ENCODE data around the gene TNFRSF1A.

TNFRSF1A gene

DNA sequence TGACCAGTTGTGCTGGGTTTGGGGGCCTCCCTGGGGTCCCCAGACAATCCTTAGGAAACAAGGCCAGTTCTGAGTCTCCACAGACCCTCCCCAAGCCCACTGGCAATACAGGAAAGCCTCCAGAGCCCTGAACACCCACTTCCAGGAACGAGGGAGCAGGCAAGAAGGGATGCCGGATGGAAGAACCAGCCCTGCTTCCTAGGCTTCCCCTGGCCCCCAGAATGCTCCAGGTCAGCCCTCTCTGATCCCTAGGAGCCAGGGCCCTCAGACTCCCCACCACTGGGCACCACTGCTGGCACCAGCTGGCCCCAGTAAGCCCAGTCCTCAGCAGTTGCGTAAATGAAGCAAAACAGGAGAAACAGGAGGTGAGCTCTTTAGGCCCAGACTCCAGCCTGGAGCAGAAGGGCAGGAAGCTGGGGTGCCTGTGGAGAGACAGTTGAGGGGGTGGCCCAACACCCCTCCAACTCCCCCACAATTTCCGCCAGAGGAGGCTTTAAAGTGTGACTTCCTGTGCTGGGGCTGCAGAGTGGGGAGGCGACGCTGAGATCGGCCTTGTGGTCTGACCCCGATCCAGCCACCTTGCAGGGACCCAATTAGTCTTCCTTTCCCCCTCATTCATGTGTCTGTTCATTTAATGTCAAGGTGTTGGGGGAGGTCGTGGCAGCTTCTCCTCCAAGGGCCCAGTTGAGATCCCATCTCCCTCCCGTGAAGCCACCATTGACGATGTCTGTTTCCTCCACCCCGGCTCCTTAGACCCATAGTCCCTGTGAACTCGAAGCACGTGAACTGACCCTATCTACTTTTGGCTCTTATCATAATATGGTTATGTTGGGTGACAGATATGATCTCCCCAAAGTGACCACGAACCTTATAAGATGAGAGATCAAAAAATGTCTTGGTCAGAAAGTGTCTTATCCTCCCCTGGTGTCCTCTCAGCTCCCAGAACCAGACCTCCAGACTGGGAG is 4.7 kb downstream of the TNFRSF1A start:
- DNase-seq (ENCODE audit: low spot score) = peak; percentile 36

DNA sequence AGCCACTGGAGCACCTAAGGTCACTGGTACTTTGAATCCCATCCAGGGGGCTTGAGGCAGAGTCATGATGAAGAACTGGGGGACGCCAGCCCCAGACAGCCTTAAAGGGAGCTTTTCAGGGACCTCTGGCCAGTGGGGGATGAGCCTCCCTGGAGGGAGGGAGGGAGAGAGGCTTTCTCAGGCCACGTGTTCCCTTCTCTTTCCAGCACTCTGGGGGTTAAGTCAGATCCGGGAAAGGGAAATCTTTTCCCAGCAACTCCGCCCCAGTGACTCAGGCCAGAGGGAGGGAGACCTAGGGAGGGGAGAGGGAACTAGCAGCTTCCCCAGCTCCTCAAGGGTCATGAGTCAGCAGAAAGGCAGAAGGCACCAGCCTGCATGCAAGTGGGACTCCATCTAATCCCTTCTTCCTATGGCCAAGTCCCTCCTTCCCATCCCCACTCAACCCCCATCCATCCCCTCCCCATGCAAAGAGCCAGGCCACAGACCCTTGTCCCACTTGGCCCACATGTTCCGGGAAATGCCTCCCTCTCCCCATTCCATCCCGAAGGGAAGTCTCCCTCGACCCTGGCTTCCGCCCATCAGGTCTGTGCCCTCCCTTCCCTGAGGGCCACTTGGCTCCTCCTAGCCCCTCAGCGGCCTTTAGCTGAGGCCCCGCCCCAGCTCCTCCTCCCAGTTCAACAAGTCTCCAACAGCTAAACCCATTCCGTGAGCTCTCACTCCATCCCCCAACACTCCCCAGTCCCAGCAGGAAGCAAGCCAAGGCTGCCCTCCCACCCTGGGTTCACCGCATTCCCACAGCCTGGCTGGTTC is 5.6 kb downstream of the TNFRSF1A start:
- peak; percentile 95 for DNase-seq (ENCODE audit: low spot score)

GRCh38 chr12:6335451-6336078 is 6.3 kb downstream of the TNFRSF1A start:
- peak; percentile 84 for DNase-seq (ENCODE audit: low spot score)

DNA sequence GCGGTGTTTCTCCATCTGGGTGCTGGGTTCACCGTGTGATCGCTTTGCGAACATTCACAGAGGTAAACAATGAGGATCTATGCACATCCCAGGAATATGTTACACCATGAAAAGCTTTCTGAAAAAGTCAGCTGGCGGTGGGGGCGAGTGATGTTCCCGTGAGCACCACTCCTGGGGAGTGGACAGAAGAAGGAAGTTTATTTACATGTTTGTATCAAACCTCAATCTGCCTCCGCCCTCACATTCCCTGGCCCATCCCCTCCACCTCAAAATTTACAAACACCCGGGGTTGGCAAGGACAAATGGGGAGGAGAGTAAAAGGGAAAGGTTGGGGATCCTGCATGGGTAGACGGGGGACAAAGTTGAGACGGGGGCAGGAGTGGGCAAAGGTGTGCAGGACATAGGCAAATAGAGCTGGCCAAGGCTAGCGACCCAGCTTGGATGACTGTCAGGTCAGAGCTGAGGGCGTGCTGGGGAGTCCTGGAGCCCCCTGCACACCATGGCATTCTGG is 6.9 kb downstream of the TNFRSF1A start:
- DNase-seq (ENCODE audit: low spot score) = no peak

GRCh38 chr12:6334359-6334758 is 7.5 kb downstream of the TNFRSF1A start:
- no peak for DNase-seq (ENCODE audit: low spot score)

DNA sequence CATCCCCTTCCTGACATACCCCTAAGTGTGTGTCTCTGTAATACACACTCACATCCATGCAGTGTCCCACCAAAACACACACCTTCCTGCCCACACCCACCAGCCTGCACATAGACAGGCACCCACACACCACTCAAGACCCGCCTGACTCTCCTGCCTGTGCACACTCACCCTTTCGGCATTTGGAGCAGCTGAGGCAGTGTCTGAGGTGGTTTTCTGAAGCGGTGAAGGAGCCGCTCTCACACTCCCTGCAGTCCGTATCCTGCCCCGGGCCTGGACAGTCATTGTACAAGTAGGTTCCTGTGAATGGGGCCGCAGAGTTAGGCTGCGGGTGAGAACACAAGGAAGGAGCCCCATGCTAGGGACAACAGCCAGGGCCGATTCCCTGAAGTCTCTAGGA is 8.3 kb downstream of the TNFRSF1A start:
- peak; percentile 68 for DNase-seq (ENCODE audit: low spot score)

DNA sequence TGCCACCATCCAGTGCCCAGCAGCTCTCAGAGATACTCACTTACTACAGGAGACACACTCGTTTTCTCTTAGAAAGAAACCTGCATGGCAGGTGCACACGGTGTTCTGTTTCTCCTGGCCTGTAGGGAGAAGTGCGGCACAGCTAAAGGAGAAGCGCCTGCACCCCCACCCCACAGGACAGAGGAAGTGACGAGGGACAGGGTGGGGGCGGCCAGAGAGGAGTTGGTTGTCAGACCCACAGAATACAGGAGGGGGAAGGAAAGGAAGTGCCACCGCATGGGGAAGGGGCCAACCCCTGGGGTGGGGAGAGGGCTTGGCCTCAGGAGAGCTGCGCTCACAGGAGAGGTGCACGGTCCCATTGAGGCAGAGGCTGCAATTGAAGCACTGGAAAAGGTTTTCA is 8.8 kb downstream of the TNFRSF1A start:
- no peak for DNase-seq (ENCODE audit: low spot score)

DNA sequence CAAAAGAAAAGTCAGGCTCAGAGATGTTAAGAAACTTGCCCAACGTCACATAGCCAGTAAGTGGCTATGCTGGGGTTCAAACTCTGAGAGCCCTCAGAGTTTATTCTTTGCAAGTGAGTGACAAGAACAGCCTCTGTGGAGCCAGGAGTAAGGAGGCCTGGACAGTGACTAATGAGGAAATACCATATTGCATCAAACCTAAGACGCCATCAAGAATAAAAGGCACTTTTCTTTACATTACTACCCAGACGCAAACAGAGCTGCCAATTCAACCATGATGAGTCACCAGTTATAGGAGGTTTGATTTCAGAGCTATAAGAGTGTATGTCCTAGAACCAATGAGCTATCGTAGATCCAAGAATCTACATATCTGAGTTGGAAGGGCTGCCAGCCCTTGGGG is 9.4 kb downstream of the TNFRSF1A start:
- no peak for DNase-seq (ENCODE audit: low spot score)

- no peak for DNase-seq (ENCODE audit: low spot score)
Observed at GRCh38 chr12:6330999-6331714, 10.7 kb downstream of the TNFRSF1A start.

GRCh38 chr12:6330192-6330591 is 11.7 kb downstream of the TNFRSF1A start:
- DNase-seq (ENCODE audit: low spot score) = no peak

DNA sequence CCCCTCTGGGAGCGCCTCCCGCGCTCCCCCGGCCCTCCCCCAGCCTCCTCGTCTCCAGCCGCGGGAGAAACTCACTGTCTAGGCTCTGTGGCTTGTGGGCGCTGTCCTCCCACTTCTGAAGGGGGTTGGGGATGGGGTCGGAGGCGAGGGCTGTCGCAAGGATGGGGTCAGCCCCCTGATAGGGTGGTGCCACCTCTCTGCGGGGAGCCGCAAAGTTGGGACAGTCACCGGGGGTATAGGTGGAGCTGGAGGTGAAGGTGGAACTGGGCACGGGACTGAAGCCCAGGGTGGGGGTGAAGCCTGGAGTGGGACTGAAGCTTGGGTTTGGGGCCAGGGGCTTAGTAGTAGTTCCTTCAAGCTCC is 12.2 kb downstream of the TNFRSF1A start:
- no peak for DNase-seq (ENCODE audit: low spot score)

DNA sequence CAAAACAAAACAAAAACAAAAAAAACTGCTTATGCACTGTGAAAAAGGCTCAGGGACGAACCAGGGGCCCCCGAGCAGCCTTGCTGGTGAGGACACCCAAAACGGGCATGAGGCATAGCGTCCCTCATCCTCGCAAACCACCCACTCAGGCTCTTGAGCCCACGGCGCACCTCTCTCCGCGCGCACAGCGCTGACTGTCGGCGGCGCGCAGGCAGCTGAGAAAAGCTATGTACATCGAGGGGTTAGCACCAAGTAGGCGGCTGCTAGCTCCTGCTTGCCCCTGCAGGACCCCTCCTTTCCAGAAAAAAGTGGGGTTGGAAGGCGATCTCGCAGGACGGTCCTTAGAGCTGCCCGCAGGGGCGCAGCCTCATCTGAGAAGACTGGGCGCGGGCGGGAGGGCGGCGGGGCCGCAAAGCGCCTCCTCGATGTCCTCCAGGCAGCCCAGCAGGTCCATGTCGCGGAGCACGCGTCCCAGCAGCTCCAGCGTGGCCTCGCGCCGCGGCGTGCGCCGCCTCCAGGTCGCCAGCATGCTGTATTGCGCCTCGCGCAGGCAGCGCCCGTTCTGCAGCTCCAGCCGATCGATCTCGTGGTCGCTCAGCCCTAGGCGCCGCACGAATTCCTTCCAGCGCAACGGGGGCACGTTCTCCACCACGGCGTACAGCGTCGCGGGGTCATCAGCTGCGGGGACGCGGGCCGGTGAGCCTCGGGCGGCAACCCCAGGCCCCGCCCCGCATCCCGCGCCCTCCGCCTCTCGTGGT is 12.8 kb downstream of the TNFRSF1A start:
- no peak for DNase-seq (ENCODE audit: low spot score)

GRCh38 chr12:6328045-6328779 is 13.7 kb downstream of the TNFRSF1A start:
- DNase-seq (ENCODE audit: low spot score) = no peak

DNA sequence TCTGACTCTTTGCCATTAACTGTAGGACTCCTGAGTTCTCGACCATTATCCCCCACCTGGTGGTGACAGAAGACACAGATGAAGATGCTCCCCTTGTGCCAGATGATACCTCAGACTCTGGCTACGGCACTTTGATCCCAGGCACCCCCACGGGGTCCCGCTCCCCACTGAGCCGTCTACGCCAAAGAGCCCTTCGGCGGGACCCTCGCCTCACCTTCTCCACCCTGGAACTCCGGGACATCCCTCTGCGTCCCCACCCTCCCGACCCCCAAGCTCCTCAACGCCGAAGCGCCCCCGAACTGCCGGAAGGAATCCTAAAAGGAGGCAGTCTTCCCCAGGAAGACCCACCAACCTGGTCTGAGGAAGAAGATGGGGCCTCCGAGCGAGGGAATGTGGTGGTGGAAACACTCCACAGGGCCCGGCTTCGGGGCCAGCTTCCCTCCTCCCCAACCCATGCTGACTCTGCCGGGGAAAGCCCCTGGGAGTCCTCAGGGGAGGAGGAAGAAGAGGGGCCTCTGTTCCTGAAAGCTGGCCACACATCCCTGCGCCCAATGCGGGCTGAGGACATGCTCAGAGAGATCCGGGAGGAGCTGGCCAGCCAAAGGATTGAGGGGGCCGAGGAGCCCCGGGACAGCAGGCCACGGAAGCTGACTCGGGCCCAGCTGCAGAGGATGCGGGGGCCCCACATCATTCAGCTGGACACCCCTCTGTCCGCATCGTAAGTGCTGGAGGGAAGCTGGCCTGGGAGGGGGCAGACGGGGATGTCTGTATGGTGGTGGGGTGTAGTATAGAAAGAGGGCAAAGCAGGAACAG is 14.4 kb downstream of the TNFRSF1A start:
- no peak for DNase-seq (ENCODE audit: low spot score)

GRCh38 chr12:6326316-6327228 is 15.3 kb downstream of the TNFRSF1A start:
- peak; percentile 71 for DNase-seq (ENCODE audit: low spot score)

GRCh38 chr12:6324936-6325750 is 16.7 kb downstream of the TNFRSF1A start:
- no peak for DNase-seq (ENCODE audit: low spot score)

DNA sequence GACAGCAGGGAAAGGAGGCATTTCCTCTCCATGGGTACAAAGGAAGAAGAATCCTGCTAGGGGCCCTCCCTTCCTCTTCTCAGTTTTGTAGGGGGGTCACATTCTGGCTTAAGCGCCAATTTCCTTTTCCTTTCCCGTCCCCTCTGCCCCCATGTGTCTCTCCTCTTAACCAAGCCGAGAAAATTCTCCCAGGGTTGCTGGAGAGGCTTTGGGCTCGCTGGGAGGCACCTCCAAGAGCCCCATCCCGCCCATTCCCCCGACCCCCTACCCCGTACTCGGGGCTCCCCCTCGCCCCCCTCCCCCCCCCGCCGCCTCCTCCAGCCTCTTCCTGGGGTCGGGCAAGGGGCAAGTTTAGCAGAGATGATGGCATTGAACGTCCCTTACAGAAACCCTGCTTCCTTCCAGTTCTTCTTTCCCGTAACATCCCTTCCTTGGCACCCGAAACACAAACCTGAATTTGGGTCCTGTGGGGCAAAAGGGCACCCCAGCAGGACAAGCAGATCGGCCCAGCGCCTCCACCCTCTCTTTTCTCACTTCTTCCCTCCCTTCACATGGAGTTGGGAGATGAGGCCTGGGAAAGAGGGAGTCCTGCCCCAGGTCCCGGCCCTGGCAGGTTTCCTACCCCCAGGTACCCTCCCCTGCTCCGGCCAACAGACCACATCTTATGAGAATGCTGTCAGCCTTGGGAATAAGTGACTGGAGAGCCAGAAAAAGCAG is 17.7 kb downstream of the TNFRSF1A start:
- no peak for DNase-seq (ENCODE audit: low spot score)
